Measurements from ENCODE around the gene CIAO2B. TPM values are rescaled to one million over a fixed set of nuclear protein-coding genes. Genes with fewer than 3 reads are reported as not detected.

CIAO2B gene
- total RNA-seq, 1 donor from 2014 or later: 55.5 TPM

DNA sequence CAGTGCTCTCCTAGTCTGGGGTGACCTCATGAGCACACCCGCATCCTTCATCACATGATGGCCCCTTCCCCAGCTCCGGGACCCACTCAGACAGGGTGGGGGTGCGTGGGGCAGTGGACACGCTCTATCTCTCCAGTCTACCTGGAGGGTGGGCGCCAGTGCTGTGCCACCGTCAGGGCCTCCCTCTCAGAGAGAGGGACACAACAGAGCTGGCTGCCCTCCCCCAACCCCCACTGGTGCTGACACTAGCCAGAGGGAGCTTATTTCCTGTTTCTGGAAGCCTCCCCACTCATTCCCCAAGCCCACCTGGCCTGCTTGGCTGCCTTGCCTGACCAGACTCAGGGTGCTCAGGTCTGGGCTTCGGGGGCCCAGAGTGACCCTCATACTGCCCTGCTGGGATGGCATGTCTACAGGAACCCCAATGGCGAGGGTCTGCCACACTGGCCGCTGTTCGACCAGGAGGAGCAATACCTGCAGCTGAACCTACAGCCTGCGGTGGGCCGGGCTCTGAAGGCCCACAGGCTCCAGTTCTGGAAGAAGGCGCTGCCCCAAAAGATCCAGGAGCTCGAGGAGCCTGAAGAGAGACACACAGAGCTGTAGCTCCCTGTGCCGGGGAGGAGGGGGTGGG, 9.3 kb upstream of the CIAO2B start:
- peaks cover 25% of the 10 kb centered on the region for H3K27me3 ChIP-seq
- H2AFZ ChIP-seq (replicated peaks): no peak overlapping the region
- H3K9ac ChIP-seq: no peak overlapping the region
- no peaks in the 10 kb centered on the region for H3K9me3 Mint-ChIP-seq
- no peaks in the 10 kb centered on the region for H3K4me1 ChIP-seq
- no peak overlapping the region for H3K4me2 ChIP-seq
- H4K20me1 ChIP-seq (ENCODE audit: low read depth): peaks cover 5% of the 10 kb centered on the region
- H3K27me3 Mint-ChIP-seq (ENCODE audit: insufficient read depth, low read depth): peaks cover 13% of the 10 kb centered on the region
- no peak overlapping the region for H3K4me3 ChIP-seq
- no peak overlapping the region for H3K27ac Mint-ChIP-seq
- no peak overlapping the region for H3K27ac ChIP-seq
- H3K36me3 ChIP-seq: no peaks in the 10 kb centered on the region
- H3K4me3 Mint-ChIP-seq: no peak overlapping the region
- H3K9me3 ChIP-seq (ENCODE audit: low read depth): no peaks in the 10 kb centered on the region
- H3K79me2 ChIP-seq (ENCODE audit: low read depth): no peaks in the 10 kb centered on the region
- DNase-seq (ENCODE audit: low spot score): no peak
- no peaks in the 10 kb centered on the region for H3F3A ChIP-seq (ENCODE audit: low read depth)
- H3K36me3 Mint-ChIP-seq: peaks cover 12% of the 10 kb centered on the region
- H3K4me1 Mint-ChIP-seq: peaks cover 8% of the 10 kb centered on the region
- TF ChIP-seq, protein P1, sequence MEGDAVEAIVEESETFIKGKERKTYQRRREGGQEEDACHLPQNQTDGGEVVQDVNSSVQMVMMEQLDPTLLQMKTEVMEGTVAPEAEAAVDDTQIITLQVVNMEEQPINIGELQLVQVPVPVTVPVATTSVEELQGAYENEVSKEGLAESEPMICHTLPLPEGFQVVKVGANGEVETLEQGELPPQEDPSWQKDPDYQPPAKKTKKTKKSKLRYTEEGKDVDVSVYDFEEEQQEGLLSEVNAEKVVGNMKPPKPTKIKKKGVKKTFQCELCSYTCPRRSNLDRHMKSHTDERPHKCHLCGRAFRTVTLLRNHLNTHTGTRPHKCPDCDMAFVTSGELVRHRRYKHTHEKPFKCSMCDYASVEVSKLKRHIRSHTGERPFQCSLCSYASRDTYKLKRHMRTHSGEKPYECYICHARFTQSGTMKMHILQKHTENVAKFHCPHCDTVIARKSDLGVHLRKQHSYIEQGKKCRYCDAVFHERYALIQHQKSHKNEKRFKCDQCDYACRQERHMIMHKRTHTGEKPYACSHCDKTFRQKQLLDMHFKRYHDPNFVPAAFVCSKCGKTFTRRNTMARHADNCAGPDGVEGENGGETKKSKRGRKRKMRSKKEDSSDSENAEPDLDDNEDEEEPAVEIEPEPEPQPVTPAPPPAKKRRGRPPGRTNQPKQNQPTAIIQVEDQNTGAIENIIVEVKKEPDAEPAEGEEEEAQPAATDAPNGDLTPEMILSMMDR (IDR thresholded peaks at IDR 0.05): no peak
- TF ChIP-seq EZH2 (IDR thresholded peaks at IDR 0.05) (no peak), EZH2phosphoT487 (IDR thresholded peaks at IDR 0.05) (no peak)

DNA sequence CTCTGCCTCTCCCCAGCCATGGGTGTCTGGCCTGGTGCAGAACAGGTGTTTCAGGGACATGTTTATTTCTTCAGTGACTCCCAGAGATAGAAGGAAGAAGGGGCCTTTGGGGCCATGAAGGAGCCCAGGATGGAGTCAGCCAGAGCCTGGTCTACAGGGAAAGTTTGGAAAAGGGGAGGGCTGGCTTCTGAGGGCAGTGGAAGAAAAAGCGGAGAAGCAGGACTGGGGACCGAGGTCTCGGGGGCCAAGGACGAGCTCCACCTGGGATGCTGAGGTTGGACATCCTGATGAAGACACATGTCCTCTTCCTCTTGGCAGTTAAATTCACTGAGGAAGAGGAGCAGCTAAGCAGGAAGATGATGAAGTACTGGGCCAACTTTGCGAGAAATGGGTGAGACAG, 8.8 kb upstream of the CIAO2B start:
- no peaks in the 10 kb centered on the region for H3K9me3 Mint-ChIP-seq
- no peaks in the 10 kb centered on the region for H3K4me1 ChIP-seq
- DNase-seq (ENCODE audit: low spot score): no peak
- H3K4me2 ChIP-seq: no peak overlapping the region
- TF ChIP-seq EZH2 (IDR thresholded peaks at IDR 0.05) (no peak), EZH2phosphoT487 (IDR thresholded peaks at IDR 0.05) (no peak)
- TF ChIP-seq, protein P1 (IDR thresholded peaks at IDR 0.05): no peak
- peak overlapping the region; percentile 21 for H3K4me3 Mint-ChIP-seq
- no peak overlapping the region for H2AFZ ChIP-seq (replicated peaks)
- peaks cover 6% of the 10 kb centered on the region for H3K4me1 Mint-ChIP-seq
- H3K36me3 Mint-ChIP-seq: peaks cover 12% of the 10 kb centered on the region
- no peaks in the 10 kb centered on the region for H3K36me3 ChIP-seq
- H3K79me2 ChIP-seq (ENCODE audit: low read depth): no peaks in the 10 kb centered on the region
- H3K27me3 ChIP-seq: peaks cover 20% of the 10 kb centered on the region
- peaks cover 5% of the 10 kb centered on the region for H4K20me1 ChIP-seq (ENCODE audit: low read depth)
- no peaks in the 10 kb centered on the region for H3K9me3 ChIP-seq (ENCODE audit: low read depth)
- H3K9ac ChIP-seq: no peak overlapping the region
- H3K4me3 ChIP-seq: no peak overlapping the region
- no peak overlapping the region for H3K27ac Mint-ChIP-seq
- peaks cover 13% of the 10 kb centered on the region for H3K27me3 Mint-ChIP-seq (ENCODE audit: insufficient read depth, low read depth)
- no peak overlapping the region for H3K27ac ChIP-seq
- H3F3A ChIP-seq (ENCODE audit: low read depth): no peaks in the 10 kb centered on the region

DNA sequence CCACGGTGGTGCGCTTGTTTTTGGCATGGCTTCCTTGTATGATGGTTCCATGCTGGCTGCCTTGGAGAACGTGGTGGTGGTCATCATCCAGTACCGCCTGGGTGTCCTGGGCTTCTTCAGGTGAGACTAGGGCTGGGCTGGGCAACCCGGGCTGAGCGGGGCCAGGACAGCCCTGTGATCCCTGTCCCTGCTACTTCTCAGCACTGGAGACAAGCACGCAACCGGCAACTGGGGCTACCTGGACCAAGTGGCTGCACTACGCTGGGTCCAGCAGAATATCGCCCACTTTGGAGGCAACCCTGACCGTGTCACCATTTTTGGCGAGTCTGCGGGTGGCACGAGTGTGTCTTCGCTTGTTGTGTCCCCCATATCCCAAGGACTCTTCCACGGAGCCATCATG, 6.0 kb upstream of the CIAO2B start:
- Histone ChIP-seq H3K9me3 (ENCODE audit: low read depth) (no peaks in the 10 kb centered on the region), H4K20me1 (ENCODE audit: low read depth) (peaks cover 14% of the 10 kb centered on the region), H3K27ac (no peak overlapping the region), H3K4me3 (no peak overlapping the region), H3K4me1 (peaks cover 3% of the 10 kb centered on the region), H3F3A (ENCODE audit: low read depth) (no peaks in the 10 kb centered on the region), H2AFZ (replicated peaks) (no peak overlapping the region), H3K27me3 (peaks cover 6% of the 10 kb centered on the region), H3K4me2 (no peak overlapping the region), H3K79me2 (ENCODE audit: low read depth) (no peaks in the 10 kb centered on the region), H3K36me3 (no peaks in the 10 kb centered on the region), H3K9ac (no peak overlapping the region)
- Mint-ChIP-seq H3K36me3 (peaks cover 21% of the 10 kb centered on the region), H3K27me3 (ENCODE audit: insufficient read depth, low read depth) (peaks cover 6% of the 10 kb centered on the region), H3K4me1 (peaks cover 10% of the 10 kb centered on the region), H3K27ac (no peak overlapping the region), H3K9me3 (no peaks in the 10 kb centered on the region), H3K4me3 (no peak overlapping the region)
- no peak for DNase-seq (ENCODE audit: low spot score)
- TF ChIP-seq EZH2 (IDR thresholded peaks at IDR 0.05) (no peak), EZH2phosphoT487 (IDR thresholded peaks at IDR 0.05) (no peak)
- TF ChIP-seq, protein P1 (IDR thresholded peaks at IDR 0.05): no peak
